Activated T-cell treated with anti-CD3 and anti-CD28 coated beads, Interleukin-2, amount 50 U/mL, for 4 hours (primary cell): Measurements from ENCODE around the gene S100A1. TPM values are rescaled to one million over a fixed set of nuclear protein-coding genes. Genes with fewer than 3 reads are reported as not detected.
"Not testable (repeated sequence)": the region's sequence is repeated elsewhere in the genome, so short reads cannot be mapped to it uniquely, and the experiment has no call there.

Source experiments
- ATAC-seq, 2 donors: fragments of 200-7000 bp; cut with Tn5 transposase; one replicate each; pipeline ENCODE4 v1.10.0; 2021
- DNase-seq: peaks from one replicate; pipeline ENCODE4 v3.0.0-alpha.2; 2020
- H3K27me3 Mint-ChIP-seq: one replicate; pipeline ENCODE4 v1.8.0; 2021; ENCODE audit warnings: low read depth, mixed read lengths
- H3K36me3 Mint-ChIP-seq: one replicate; pipeline ENCODE4 v1.8.0; 2022; ENCODE audit warnings: mixed read lengths; ENCODE audit not compliant: insufficient read depth
- H3K4me1 Mint-ChIP-seq: one replicate; pipeline ENCODE4 v1.8.0; 2021; ENCODE audit warnings: low read depth, mixed read lengths
- H3K4me3 Mint-ChIP-seq: one replicate; pipeline ENCODE4 v1.8.0; 2021; ENCODE audit warnings: mild to moderate bottlenecking, moderate library complexity, mixed read lengths
- H3K9me3 Mint-ChIP-seq: one replicate; pipeline ENCODE4 v1.8.0; 2021; ENCODE audit warnings: mixed read lengths
- total RNA-seq, 3 donors: library from RNA; stranded (reverse); gene quantifications; one replicate each; pipeline ENCODE4 v1.2.1, GENCODE V29; 2021

S100A1 gene
- total RNA-seq, result not detected

GRCh38 chr1:153627715-153628626 lies at the start of gene S100A1:
Gene S100A1, plus strand, starts transcription at chr1:153628434. Its CDS starts 2,088 bp downstream, at chr1:153630522.
- no peak for ATAC-seq
- Mint-ChIP-seq H3K9me3 (no peaks in the 10 kb centered on the region), H3K4me1 (peaks cover 11% of the 10 kb centered on the region), H3K4me3 (no peak within 1 kb of the TSS), H3K36me3 (no peaks in the 10 kb centered on the region), H3K27me3 (peaks cover 9% of the 10 kb centered on the region)
- DNase-seq, result no peak

GRCh38 chr1:153578490-153578889 lies 49.7 kb upstream of the S100A1 start:
- peaks cover 25% of the 10 kb centered on the region for H3K27me3 Mint-ChIP-seq
- ATAC-seq, result no peak

GRCh38 chr1:153578936-153579335 lies 49.3 kb upstream of the S100A1 start:
- Mint-ChIP-seq H3K9me3 (no peaks in the 10 kb centered on the region), H3K4me3 (no peak overlapping the region), H3K36me3 (no peaks in the 10 kb centered on the region), H3K27me3 (peaks cover 25% of the 10 kb centered on the region), H3K4me1 (no peaks in the 10 kb centered on the region)
- ATAC-seq (no peak), DNase-seq (no peak)

More at GRCh38 chr1:153578490-153578889, 49.7 kb upstream of the S100A1 start:
- Mint-ChIP-seq H3K4me3 (no peak overlapping the region), H3K36me3 (no peaks in the 10 kb centered on the region), H3K4me1 (no peaks in the 10 kb centered on the region), H3K9me3 (no peaks in the 10 kb centered on the region)
- DNase-seq, result no peak

- H3K4me1 Mint-ChIP-seq, H3K9me3 Mint-ChIP-seq, DNase-seq, H3K4me3 Mint-ChIP-seq, ATAC-seq, H3K36me3 Mint-ChIP-seq: not testable (repeated sequence)
- peaks cover 20% of the 10 kb centered on the region for H3K27me3 Mint-ChIP-seq
Measured at GRCh38 chr1:153582836-153583235, 45.4 kb upstream of the S100A1 start.

GRCh38 chr1:153583514-153583913 lies 44.7 kb upstream of the S100A1 start:
- not testable (repeated sequence) for H3K9me3 Mint-ChIP-seq, H3K36me3 Mint-ChIP-seq, H3K4me1 Mint-ChIP-seq

GRCh38 chr1:153583976-153584375 lies 44.3 kb upstream of the S100A1 start:
- Mint-ChIP-seq H3K4me3 (no peak overlapping the region), H3K4me1 (no peaks in the 10 kb centered on the region), H3K36me3 (no peaks in the 10 kb centered on the region), H3K9me3 (no peaks in the 10 kb centered on the region), H3K27me3 (peaks cover 11% of the 10 kb centered on the region)
- DNase-seq (no peak), ATAC-seq (no peak)

More at GRCh38 chr1:153583514-153583913, 44.7 kb upstream of the S100A1 start:
- not testable (repeated sequence) for H3K4me3 Mint-ChIP-seq, ATAC-seq, DNase-seq
- peaks cover 13% of the 10 kb centered on the region for H3K27me3 Mint-ChIP-seq

- no peaks in the 10 kb centered on the region for H3K4me1 Mint-ChIP-seq
- DNase-seq, result no peak
- H3K4me3 Mint-ChIP-seq, result no peak overlapping the region
- H3K36me3 Mint-ChIP-seq, result no peaks in the 10 kb centered on the region
- no peaks in the 10 kb centered on the region for H3K9me3 Mint-ChIP-seq
- H3K27me3 Mint-ChIP-seq, result peaks cover 6% of the 10 kb centered on the region
- ATAC-seq, result no peak
Measured at GRCh38 chr1:153585006-153585405, 43.2 kb upstream of the S100A1 start.

- no peaks in the 10 kb centered on the region for H3K4me1 Mint-ChIP-seq
- H3K36me3 Mint-ChIP-seq, result no peaks in the 10 kb centered on the region
- peaks cover 6% of the 10 kb centered on the region for H3K27me3 Mint-ChIP-seq
- ATAC-seq, result no peak
- H3K9me3 Mint-ChIP-seq, result no peaks in the 10 kb centered on the region
- H3K4me3 Mint-ChIP-seq, result no peak overlapping the region
- no peak for DNase-seq
Measured at GRCh38 chr1:153586347-153586746, 41.9 kb upstream of the S100A1 start.

GRCh38 chr1:153587314-153587713 lies 40.9 kb upstream of the S100A1 start:
- H3K27me3 Mint-ChIP-seq, result peaks cover 6% of the 10 kb centered on the region
- H3K4me1 Mint-ChIP-seq, result no peaks in the 10 kb centered on the region
- ATAC-seq (no peak), DNase-seq (no peak)
- no peak overlapping the region for H3K4me3 Mint-ChIP-seq
- H3K36me3 Mint-ChIP-seq, result no peaks in the 10 kb centered on the region
- no peaks in the 10 kb centered on the region for H3K9me3 Mint-ChIP-seq

- not testable (repeated sequence) for H3K4me3 Mint-ChIP-seq, ATAC-seq, DNase-seq, H3K27me3 Mint-ChIP-seq, H3K9me3 Mint-ChIP-seq, H3K4me1 Mint-ChIP-seq, H3K36me3 Mint-ChIP-seq
Measured at GRCh38 chr1:153588033-153588432, 40.2 kb upstream of the S100A1 start.

- H3K4me3 Mint-ChIP-seq, result no peak overlapping the region
- no peak for DNase-seq
- no peak for ATAC-seq
Measured at GRCh38 chr1:153588482-153588881, 39.8 kb upstream of the S100A1 start.

GRCh38 chr1:153592748-153593147 lies 35.5 kb upstream of the S100A1 start:
- ATAC-seq, result no peak
- no peaks in the 10 kb centered on the region for H3K36me3 Mint-ChIP-seq
- H3K9me3 Mint-ChIP-seq, result no peaks in the 10 kb centered on the region
- no peak overlapping the region for H3K4me3 Mint-ChIP-seq
- peaks cover 9% of the 10 kb centered on the region for H3K4me1 Mint-ChIP-seq
- H3K27me3 Mint-ChIP-seq, result no peaks in the 10 kb centered on the region
- no peak for DNase-seq

More at GRCh38 chr1:153588482-153588881, 39.8 kb upstream of the S100A1 start:
- peaks cover 6% of the 10 kb centered on the region for H3K27me3 Mint-ChIP-seq
- H3K9me3 Mint-ChIP-seq, result no peaks in the 10 kb centered on the region
- H3K36me3 Mint-ChIP-seq, result no peaks in the 10 kb centered on the region
- no peaks in the 10 kb centered on the region for H3K4me1 Mint-ChIP-seq

GRCh38 chr1:153597206-153597605 lies 31.0 kb upstream of the S100A1 start:
- peak; percentile 86 to 92 for ATAC-seq
- no peaks in the 10 kb centered on the region for H3K27me3 Mint-ChIP-seq
- peaks cover 18% of the 10 kb centered on the region for H3K4me1 Mint-ChIP-seq
- DNase-seq, result no peak
- no peak overlapping the region for H3K4me3 Mint-ChIP-seq
- H3K9me3 Mint-ChIP-seq, result no peaks in the 10 kb centered on the region
- H3K36me3 Mint-ChIP-seq, result no peaks in the 10 kb centered on the region

- Mint-ChIP-seq H3K27me3 (no peaks in the 10 kb centered on the region), H3K9me3 (no peaks in the 10 kb centered on the region), H3K4me3 (no peak overlapping the region), H3K36me3 (no peaks in the 10 kb centered on the region), H3K4me1 (peaks cover 21% of the 10 kb centered on the region)
- peak; percentile 58 to 72 for ATAC-seq
- no peak for DNase-seq
Measured at GRCh38 chr1:153598309-153599172, 29.7 kb upstream of the S100A1 start.
